ENCODE data around the gene MRPL11.

- TF ChIP-seq CTCF (IDR thresholded peaks at IDR 0.05), result no peak
- TF ChIP-seq POLR2A (IDR thresholded peaks at IDR 0.05), result no peak
Observed at GRCh38 chr11:66417000-66417399, 21.6 kb downstream of the MRPL11 start.
